Activated CD8-positive, alpha-beta memory T cell treated with anti-CD3 and anti-CD28 coated beads for 4 hours (primary cell): Measurements from ENCODE around the gene ZNHIT3.
"Not testable (repeated sequence)": the region's sequence is repeated elsewhere in the genome, so short reads cannot be mapped to it uniquely, and the experiment has no call there.

Experiments used
- DNase-seq, 2 donors: peaks; one replicate each; pipeline ENCODE4 v3.0.0-alpha.2; 2020; ENCODE audit warnings: low read depth in 2 of 2

The ZNHIT3 gene

DNA sequence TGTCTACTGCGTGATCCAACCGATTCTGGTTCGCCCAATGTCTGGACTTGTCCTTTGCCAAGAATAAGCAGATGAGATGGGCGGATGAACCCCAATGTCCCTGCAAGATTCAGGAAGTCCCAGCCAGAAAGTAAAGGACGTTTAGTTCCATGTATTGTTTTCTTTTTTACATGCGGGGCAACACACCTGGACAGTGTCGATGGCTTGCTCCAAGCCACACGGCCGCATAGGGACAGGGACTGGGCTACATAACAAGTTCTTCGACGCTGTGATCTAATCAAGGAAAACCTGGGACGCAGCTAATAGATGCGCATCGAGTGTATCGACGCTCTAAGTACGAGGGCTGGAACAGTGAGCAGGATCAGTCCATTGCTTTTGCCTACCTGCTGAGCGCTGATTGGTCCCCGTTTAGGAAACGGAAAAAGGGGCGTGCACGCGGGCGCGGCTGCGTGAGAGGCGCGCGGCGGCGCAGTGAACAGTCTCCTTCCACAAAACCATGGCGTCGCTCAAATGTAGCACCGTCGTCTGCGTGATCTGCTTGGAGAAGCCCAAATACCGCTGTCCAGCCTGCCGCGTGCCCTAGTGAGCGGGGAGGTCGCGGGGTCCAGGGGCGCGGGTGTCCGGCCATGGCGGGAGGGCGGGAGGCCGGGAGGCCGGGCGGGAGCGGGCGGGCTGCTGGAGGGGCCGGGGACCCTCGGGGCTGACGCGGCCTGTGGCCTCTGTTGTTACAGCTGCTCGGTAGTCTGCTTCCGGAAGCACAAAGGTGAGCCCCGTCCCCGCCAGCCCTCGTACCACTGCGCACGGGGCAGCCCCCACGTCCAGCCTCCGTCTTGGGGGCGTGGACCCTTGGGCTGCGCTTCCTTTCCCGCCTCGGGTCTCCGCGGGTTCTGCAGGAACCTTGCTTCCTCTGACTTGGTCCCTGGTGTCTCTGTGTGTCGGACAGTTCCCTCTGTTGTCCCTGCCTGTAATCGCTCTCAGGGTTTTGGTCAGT lies at the start of gene ZNHIT3:
TSS of gene ZNHIT3 (plus strand) at position 478 of the 991 bp plus-strand sequence. CDS start at position 497, 19 bp downstream.
- DNase-seq = peak; percentile 78 to 85

DNA sequence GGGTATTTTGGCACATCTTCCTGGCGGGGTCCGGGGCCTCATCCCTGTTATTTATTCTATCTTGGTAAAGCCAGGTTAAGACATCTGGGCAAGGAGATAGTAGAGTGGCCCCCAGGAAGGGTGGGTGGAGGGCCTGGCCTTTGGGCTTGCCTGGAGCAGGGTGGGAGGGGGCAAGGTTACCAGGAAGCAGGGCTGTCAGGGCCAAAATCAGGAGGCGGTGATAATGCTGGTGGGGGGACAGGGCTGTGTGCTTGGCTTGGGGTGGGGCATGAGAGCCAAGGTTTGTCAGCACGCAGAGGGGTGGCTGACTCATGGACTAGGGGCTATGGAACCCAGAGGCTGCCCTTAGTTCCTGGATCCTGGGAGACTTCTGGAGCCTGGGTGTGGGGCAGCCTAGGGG lies 44.7 kb upstream of the ZNHIT3 start:
- not testable (repeated sequence) for DNase-seq

DNA sequence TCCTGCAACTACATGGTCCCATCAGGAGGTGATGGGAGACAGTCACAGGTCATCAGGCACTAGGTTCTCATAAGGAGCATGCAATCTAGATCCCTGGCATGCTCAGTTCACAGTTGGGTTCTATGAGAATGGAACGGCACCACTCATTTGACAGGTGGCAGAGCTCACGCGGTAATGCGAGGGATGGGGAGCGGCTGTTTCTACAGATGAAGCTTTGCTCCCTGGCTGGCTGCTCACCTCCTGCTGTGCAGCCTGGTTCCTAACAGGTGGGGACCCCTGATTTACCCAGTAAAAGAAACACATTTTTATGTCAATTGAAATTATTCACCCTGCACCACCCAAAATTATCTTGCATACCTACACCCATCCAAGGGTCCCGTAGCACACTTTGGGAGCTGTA lies 42.7 kb upstream of the ZNHIT3 start:
- DNase-seq = no peak

DNA sequence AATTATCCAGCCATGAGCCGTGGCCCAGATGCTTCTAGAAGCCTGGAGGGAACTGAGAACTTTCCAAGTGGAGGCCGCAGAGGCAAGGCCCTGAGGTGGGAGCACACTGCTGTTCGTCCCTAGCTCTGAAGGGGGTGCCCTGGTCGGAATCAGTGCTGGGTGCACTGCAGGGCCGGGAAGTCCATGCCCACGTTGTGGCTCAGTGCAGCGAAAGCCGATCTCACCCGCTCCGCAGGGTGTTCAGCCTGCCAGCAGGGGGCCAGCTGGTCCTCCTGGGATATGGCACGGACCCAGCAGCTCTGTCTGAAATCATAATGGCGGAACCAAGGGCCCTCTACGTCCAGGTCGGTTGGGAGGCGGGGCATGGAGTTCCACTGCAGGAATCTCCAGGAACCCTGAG lies 36.5 kb upstream of the ZNHIT3 start:
- not testable (repeated sequence) for DNase-seq

DNA sequence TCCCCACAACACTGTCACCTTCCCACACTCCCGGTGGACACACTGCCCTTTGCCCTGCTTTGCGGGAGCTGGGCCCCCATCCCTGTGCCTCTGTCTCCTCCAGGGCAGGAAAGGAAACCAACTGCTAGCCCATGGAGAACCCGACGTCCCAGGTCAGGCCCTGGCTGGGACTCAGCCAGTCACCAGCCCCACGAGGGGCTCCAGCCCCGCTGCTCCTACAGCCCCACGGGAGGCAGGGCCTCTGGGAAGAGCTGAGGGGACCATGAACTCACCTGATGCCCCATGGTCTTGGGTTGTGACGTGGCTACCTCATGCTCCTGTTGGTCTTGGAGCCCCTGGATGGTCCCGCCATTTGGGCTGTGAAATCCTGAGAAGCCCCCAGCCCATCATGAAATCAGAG lies 33.6 kb upstream of the ZNHIT3 start:
- not testable (repeated sequence) for DNase-seq

DNA sequence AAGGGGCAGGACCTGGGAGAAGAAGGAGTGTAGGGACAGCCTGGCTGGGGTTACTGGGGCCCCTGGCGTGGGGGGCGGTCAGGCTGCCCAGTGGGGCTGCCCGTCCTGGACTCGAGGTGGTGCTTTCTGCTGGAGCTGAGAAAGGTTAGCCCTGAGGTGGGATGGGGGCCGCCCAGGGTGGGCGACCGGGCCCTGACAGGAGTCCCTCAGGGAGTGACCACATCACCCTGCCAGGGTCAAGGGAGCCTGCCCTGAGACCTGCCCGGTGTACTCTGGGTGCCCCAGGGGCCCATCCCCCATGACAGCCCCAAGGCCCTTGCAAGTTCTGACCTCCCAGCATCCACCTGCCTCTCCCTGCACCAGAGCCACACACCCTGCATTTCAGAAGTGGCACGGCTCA lies 28.8 kb upstream of the ZNHIT3 start:
- DNase-seq = not testable (repeated sequence)

DNA sequence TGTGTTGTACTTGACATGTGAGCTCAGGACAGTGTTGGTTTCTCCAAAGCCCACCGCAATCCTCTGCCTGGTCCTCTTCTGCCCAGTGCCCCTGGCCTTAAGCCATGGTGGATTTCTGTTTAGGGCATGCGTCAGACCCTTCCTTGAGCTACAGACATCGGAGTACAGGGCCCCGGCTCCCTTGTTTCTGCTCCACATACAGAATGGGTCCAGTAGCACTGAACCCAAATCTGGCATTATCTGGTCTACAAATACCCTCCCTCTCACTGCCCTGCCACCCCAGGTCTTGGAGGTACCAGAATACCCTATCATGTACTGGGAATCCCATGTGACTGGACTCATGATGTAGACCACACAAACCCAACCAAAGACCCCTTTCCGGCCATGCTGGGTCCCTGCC lies 27.4 kb upstream of the ZNHIT3 start:
- DNase-seq = no peak

DNA sequence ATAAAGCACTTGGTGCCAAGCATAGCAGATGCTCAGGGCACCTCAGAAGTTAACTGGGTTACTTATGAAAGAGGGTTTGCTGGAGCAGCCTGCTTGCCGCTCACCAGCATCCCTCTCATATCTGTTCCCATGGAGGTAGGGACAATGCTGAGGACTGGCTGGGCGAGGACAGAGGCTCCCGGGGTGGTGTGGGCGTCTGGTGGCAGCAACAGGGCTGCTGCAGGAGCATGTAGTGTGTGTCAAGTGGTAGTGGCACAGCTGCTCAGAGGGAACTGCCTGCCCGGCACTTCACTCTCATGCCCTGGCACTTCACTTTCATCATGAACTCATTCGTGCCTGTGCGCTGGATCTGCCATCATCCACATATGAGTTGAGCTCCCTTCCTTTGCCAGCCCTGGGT lies 26.9 kb upstream of the ZNHIT3 start:
- DNase-seq = no peak

DNA sequence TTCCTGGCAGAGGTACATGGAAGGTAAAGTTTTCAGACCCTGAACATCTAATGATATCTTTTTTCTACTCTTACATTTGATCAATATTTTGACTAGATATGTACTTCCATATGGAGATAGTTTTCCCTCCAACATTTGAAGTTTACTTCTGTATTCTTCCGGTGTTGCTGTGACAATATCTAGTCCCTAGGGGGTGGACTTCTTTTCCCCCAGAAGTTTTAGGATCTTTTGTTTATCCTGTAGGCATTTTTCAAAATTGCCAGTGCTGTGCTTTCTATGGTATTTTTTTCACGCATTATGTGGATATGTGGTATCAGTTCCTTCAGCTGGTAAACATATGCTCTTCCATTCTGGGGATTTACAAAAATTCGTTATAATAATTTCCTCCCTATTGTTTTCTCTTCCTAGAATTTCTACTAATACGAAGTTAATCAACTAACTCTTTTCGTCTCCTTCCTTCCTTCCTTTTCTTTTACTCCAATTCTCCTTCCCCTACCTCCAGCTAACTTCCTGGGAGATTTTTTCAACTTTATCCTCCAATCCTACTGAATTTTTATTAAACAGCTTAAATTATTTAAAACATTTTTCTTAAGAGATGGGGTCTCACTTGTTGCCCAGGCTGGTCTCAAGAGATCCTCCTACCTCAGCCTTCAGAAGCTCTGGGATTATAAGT lies 26.1 kb upstream of the ZNHIT3 start:
- no peak for DNase-seq

DNA sequence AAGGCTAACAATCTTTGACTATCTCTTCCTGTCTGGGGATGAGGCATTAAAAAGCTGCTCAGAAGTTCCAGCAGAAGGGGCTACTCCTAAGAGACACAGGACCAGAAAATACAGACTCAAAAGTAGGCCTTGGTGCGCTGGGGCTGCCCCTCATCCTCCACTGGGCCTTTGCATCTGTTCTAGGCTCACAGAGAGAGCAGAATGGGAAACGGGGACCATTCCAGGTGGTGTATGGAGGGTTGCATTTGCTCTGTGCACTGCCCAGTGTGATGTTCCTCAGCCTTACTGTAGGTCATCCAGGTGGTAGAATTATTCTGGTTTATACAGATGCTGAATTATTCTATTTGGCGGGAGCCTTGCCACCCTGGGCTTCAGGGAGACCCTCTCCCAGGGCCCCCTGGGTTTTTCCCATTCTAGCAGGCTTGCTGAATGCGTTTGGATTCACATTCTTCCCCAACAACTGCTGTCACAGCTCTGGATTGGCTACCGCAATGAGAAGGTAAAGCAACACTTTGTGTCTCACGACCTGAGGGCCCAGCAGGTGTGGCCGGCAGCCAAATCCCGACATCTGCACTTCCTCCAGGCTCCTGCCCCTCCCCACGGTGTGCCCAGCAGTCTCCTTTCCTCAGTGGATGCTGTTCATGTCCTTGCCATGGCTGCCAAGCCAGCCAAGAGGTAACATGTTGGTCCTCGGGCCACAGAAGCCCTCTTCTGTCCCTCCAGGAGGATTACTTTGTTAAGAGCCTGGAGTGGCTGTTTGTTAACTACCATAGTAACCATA lies 25.0 kb upstream of the ZNHIT3 start:
- no peak for DNase-seq

DNA sequence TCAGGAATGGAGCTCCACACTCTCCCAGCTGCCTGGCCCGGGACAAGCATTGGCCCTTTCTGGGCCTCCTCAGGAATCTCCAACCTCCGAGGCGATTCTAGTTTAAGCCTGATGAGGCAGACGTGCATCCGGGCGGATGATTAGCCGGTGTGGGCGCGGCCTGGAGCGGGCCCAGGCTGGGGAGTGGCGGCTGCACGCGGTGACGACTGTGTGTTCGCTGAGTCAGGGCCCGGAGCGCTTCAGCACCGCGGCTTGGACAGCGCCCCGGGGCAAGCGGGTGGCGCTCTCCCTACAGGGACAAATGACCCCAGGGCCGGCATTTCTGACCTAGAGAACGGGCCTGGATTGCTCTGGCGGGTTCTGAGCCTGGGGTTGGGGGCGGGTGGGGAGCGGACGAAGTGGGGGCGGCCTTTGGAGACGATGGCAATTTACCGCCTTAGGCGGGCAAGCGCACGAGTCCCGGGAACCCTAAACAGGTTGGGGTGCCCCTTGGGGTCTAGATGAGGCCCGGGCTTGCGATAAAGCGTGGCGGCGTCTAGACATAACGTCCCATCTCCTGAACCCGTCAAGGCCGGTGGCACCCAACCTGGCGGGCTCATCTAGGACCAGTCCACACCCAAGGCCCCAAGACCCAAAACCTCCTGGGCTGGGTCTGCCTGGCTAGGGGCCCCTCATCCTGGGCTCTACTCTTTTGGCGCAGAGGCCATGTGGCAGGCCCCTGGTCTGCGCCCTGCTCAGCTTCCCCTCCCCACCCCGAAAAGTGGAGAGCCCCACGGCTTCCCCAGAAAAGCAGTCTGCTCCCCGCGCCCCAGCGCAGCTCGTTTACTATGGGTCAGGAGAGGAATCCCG lies 22.3 kb upstream of the ZNHIT3 start:
- no peak for DNase-seq

DNA sequence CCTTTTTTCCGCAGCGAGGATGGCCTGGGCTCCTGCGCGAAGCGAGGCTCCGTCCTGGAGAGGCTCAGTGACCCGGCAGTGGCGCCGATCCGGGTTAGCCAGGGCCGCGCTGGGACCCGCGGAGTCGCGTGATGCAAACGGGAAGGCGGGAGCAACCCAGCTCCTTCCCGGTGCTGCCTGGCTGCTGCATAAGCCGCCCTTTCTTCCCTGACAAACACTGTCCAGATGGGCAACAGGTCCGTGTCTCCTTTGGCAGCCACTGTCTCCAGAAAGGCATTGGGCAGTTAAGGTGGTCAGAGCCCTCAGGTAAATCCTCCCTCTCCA lies 21.8 kb upstream of the ZNHIT3 start:
- no peak for DNase-seq

DNA sequence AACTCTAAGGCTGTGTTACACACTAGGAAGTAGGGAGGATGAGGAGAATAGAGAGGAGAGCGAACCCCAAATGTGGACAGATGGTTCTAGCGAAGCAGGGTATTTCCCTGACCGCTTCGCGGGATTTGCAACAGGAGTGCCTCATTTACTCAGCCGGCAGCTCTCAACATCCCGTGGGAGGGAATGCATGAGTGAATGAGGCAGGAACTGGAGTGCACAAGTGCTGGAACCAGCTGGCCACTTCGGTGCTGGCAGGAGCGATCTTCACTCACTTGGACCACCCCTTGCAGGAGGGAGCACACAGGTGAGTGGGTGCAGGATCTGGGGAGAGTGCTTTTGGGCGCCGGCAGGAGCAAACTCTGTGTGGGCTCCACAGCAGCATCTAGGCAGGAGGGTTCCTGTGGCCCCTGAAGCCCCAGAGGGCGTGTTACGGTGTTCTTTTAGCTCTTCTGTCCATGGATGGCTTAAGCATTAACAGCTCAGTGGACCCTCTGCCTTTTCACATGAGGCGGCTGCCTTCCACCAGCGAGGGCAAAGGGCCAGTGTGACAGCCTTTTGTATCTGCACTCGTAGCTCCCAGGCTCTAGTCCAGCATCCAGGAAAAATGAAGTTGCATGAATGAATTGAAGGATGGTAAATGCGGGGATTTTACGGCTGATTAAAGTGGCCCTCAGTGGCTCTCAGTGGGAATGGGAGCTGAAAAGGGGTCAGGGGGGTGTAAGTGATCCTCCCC lies 17.4 kb upstream of the ZNHIT3 start:
- no peak for DNase-seq

DNA sequence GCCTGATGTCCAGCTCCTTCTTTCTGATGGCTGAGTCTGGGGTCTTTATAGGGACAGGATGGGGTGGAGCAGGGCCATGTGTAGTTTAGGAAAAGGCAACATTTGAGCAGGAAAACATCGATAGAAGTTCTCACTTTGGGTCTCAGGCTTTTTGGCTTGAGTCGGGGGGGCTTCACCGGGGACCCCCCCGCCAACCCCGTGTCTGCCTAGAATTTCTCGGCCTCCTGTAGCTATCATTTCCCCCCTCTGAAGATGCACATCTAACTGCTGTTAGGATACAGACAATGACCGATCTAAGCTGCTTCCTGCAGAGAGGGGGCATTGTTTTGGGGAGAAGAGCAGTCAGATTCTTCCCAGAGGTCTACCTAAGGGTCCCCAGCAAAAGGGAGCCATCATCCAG lies 16.7 kb upstream of the ZNHIT3 start:
- no peak for DNase-seq

DNA sequence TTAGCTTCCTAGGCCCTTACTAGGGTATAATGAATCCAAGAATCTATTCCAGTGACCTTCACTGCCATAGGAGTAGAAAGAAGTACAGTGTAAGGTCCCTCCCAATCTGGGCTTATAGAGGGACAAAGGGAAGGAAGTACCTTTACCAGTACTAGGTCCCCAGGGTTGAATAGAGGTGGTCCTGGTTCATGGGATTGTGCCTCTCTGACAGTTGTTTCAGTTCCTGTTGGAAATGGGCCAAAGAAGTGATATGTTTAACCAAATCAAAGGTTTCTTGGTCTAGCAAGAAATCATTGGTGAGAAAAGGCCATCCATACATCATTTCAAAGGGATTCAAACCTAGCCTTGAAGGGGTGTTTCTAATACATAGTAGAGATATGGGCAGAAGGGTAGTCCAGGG lies 16.0 kb upstream of the ZNHIT3 start:
- no peak for DNase-seq

DNA sequence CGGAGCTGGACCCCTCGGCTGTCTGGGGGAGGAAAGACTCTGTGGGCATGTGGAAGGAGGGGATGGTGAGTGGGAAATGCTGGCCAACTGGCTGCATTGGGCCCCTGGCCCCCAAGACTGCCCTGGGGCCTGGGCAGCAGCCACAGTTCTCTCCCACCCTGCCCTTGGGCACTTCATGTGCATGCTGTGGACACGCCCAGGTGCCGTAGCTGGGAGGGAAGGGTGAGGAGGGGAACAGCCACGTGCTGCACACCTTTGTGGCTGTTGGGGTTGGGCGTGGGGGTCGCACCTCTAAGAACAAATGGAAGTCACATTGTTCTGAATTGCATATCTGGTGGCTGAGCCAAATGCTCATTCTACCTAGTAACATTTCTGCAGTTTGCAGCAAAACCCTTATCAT lies 11.9 kb upstream of the ZNHIT3 start:
- no peak for DNase-seq

DNA sequence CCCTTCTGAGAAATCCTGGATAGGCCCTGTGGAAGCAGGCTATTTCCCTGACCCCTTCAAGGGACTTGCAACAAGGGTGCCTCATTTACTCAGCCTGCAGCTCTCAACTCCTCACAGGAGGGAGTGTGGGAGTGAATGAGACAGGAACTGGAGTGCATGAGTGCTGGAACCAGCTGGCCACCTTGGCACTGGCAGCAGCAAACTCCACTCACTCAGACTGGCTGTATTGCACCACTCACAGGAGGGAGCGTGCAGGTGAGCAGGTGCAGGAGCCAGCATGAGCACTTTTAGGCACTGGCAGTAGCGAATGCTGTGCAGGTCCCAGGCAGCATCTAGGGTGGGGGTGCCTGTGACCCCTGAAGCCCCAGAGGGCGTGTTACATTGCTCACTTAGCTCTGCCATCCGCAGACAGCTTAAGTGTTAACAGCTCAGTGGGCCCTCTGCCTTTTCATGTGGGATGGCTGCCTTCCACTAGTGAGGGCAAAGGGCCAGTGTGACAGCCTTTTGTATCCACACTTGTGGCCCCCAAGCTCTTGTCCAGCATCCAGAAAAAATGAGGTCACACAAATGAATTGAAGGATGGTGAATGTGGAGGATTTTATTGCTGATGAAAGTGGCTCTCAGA lies 11.0 kb upstream of the ZNHIT3 start:
- no peak for DNase-seq

DNA sequence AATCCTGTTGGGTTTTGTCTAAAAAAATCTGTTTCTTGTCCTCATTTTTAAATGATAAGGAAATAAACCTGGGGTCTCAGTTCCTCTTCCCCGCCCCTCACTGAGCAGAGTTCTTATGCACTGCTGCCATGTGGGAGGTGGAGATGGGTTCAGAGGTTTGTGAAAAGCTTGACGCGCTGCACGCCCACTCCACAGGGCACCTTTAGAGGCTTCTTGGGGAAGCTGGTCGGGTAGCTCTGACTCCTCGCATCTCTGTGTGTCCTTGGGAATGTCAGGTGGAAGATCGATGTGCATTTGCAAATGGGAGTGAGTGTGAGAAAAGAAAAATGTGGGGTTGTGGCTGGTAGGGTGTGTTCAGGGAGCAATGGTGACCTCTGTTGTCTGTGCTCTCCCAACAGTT lies 4.7 kb upstream of the ZNHIT3 start:
- no peak for DNase-seq

DNA sequence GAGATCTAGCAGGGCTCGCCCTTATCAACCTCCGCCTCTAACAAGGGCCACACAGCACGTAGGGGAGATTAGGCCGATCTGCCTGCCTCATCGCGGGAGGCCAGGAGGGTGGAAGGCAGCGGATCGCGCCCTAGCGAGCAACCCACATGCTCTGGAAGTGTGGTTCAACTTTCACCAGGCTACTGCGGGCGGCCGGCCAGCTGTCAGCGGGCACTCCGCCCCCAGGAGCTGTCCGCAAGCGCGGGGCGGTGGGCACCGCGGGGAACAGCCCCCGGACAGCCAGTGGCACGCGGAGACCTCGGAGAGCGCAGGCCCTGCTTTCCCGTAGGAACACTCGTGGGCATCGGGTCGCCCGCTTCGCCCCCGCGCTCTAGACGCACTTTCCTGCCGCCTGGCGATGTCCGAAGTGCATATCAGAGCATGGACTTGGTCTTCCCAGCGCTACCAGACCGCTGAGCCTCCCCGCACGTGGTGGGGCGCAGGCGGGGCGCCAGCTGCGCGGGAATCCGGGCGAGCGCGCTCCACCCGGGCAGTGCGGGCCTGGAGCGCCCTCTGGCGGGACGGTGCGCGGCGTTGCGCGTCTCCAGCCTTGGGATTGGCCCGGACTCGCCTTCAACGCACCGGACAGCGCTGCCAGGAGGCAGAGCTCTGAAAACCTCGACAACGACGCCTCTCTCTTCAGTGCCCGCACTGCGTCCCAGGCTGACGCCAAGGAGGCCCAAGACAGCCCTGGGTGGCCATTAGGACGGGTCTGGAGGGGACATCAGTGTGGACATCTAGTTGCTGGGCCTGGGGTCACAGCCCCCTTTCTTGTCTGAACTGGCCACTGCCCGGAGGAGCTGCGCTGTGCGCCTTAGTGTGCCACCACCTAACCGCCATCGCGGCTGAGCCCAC lies 3.6 kb upstream of the ZNHIT3 start:
- peak; percentile 46 to 63 for DNase-seq
